Gastroesophageal sphincter (tissue), 4 donors: ENCODE measurements around the gene DNAH9. TPM values are rescaled to one million over a fixed set of nuclear protein-coding genes. Genes with fewer than 3 reads are reported as not detected.

ENCODE experiments used
- ATAC-seq: fragments of 150-250 bp; one replicate; pipeline ENCODE4 v1.9.1; 2016; ENCODE audit warnings: mild to moderate bottlenecking, moderate library complexity
- H3K27ac ChIP-seq, 4 donors: fragments of 200-600 bp; sonication (generic) in 3 of 4; 1 replicate in 3 of 4; 2 replicates in 1 of 4; pipeline ENCODE4 v1.5.1; 2016 to 2019
- H3K27me3 ChIP-seq: fragments of 200-600 bp; sonication (generic); one replicate; pipeline ENCODE4 v1.5.1; 2019
- H3K36me3 ChIP-seq, 2 donors: fragments of 200-600 bp; sonication (generic); one replicate each; pipeline ENCODE4 v1.5.1; 2019; ENCODE audit warnings: control low read depth in 1 of 2
- H3K4me1 ChIP-seq, 3 donors: fragments of 200-600 bp; sonication (generic); 1 replicate in 2 of 3; 2 replicates in 1 of 3; pipeline ENCODE4 v1.5.1; 2016 to 2019; ENCODE audit warnings: control low read depth in 2 of 3
- H3K4me3 ChIP-seq, 2 donors: fragments of 200-600 bp; sonication (generic); one replicate each; pipeline ENCODE4 v1.5.1; 2019; ENCODE audit warnings: mild to moderate bottlenecking in 1 of 2, moderate library complexity in 1 of 2
- H3K9me3 ChIP-seq, 3 donors: fragments of 200-600 bp; sonication (generic); one replicate each; pipeline ENCODE4 v1.5.1; 2017 to 2019; ENCODE audit warnings: control low read depth in 2 of 3
- EP300 ChIP-seq: sonication (generic); formaldehyde crosslinking; IDR thresholded peaks from one replicate; pipeline ENCODE4 v1.6.1; 2017; ENCODE audit warnings: antibody characterized with exemption, mild to moderate bottlenecking
- POLR2A ChIP-seq, 2 donors: fragments of 450-650 bp; IDR thresholded peaks; one replicate each; pipeline ENCODE4 v1.6.1; 2017; ENCODE audit warnings: antibody characterized with exemption in 2 of 2, mild to moderate bottlenecking in 2 of 2, moderate library complexity in 1 of 2
- POLR2AphosphoS5 ChIP-seq: sonication (generic); formaldehyde crosslinking; IDR thresholded peaks from one replicate; pipeline ENCODE4 v1.6.1; 2017; ENCODE audit warnings: antibody characterized with exemption
- whole genome bisulfite sequencing, 2 donors: methylation state at CpG; one replicate each; pipeline ENCODE4 v1.1.5; 2018; ENCODE audit warnings: low coverage in 1 of 2; 5-methylcytosine and 5-hydroxymethylcytosine counted together
- total RNA-seq, 4 donors: library from RNA; depleted of rRNA; stranded (reverse); fragments of >200 nt; gene quantifications; one replicate each; pipeline ENCODE4 v1.1.0, GENCODE V29; 2016
- TF ChIP-seq, protein P1 (sequence below), 4 experiments: fragments of 200-600 bp in 2 of 4; fragments of 450-650 bp in 2 of 4; sonication (generic) in 1 of 4; IDR thresholded peaks; one replicate each; pipeline ENCODE4 v1.5.1; 2017 to 2019; ENCODE audit warnings: antibody characterized with exemption in 4 of 4, mild to moderate bottlenecking in 2 of 4, moderate library complexity in 2 of 4

The DNAH9 gene
- total RNA-seq, 4 donors from 2014 or later = 0.12 to 0.15 (median 0.13) TPM; not detected in 1

- TF ChIP-seq POLR2A (IDR thresholded peaks at IDR 0.05) = no peak
- no peak for TF ChIP-seq POLR2AphosphoS5
- TF ChIP-seq, protein P1, sequence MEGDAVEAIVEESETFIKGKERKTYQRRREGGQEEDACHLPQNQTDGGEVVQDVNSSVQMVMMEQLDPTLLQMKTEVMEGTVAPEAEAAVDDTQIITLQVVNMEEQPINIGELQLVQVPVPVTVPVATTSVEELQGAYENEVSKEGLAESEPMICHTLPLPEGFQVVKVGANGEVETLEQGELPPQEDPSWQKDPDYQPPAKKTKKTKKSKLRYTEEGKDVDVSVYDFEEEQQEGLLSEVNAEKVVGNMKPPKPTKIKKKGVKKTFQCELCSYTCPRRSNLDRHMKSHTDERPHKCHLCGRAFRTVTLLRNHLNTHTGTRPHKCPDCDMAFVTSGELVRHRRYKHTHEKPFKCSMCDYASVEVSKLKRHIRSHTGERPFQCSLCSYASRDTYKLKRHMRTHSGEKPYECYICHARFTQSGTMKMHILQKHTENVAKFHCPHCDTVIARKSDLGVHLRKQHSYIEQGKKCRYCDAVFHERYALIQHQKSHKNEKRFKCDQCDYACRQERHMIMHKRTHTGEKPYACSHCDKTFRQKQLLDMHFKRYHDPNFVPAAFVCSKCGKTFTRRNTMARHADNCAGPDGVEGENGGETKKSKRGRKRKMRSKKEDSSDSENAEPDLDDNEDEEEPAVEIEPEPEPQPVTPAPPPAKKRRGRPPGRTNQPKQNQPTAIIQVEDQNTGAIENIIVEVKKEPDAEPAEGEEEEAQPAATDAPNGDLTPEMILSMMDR (IDR thresholded peaks at IDR 0.05) = no peak
- TF ChIP-seq EP300 = no peak
- WGBS, 2 donors = 63 to 81% methylated on average over 2 to 4 of the region's 4 CpGs
- H3K36me3 ChIP-seq = peaks cover 0 to 82% of the 10 kb centered on the region in 2 donors
- H3K9me3 ChIP-seq = no peaks in the 10 kb centered on the region
- no peak overlapping the region for H3K4me3 ChIP-seq
- H3K27ac ChIP-seq = peak overlapping the region in 2 of 4 donors; percentile 13 to 37
- no peaks in the 10 kb centered on the region for H3K27me3 ChIP-seq
- H3K4me1 ChIP-seq = peaks cover 0 to 13% (median 2%) of the 10 kb centered on the region in 3 donors
- no peak for ATAC-seq
These were observed 388.1 kb downstream of the DNAH9 start for GRCh38 chr17:11986179-11986941.

DNA sequence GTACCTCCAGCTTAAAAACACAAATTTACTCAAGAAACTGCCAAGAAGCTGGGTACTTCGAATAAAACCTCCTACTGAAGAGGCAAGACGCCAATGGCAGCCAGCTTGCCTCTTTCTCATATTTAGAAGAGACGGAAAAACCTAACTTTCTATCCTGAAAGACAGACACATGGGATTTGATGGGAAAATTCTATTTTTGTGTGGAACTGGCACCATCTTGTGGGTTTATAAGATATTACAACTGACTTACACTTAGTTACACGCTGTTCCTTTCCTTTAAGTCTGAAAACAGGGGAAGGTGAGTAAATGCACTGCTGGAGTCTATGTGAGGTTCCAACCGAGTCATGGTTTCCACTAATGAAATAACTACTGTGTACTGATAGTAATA, 388.7 kb downstream of the DNAH9 start:
- H3K9me3 ChIP-seq = no peaks in the 10 kb centered on the region
- no peak overlapping the region for H3K4me3 ChIP-seq
- peaks cover 0 to 13% (median 2%) of the 10 kb centered on the region in 3 donors for H3K4me1 ChIP-seq
- peaks cover 0 to 83% of the 10 kb centered on the region in 2 donors for H3K36me3 ChIP-seq
- WGBS, 2 donors = 20 to 27% methylated on average over 5 of the region's 5 CpGs
- H3K27me3 ChIP-seq = no peaks in the 10 kb centered on the region
- TF ChIP-seq, protein P1 (IDR thresholded peaks at IDR 0.05) = peak; percentile 15 to 64 (median 58)
- TF ChIP-seq POLR2A (IDR thresholded peaks at IDR 0.05) = no peak
- no peak for TF ChIP-seq POLR2AphosphoS5
- ATAC-seq = no peak
- peak overlapping the region in 2 of 4 donors; percentile 13 to 37 for H3K27ac ChIP-seq

- Histone ChIP-seq H3K27ac (no peak overlapping the region), H3K4me3 (no peak overlapping the region), H3K27me3 (no peaks in the 10 kb centered on the region), H3K36me3 (peaks cover 0 to 56% of the 10 kb centered on the region in 2 donors), H3K4me1 (peaks cover 0 to 13% (median 2%) of the 10 kb centered on the region in 3 donors), H3K9me3 (no peaks in the 10 kb centered on the region)
- TF ChIP-seq, protein P1 (IDR thresholded peaks at IDR 0.05) = no peak
- TF ChIP-seq POLR2AphosphoS5 (no peak), EP300 (no peak), POLR2A (IDR thresholded peaks at IDR 0.05) (no peak)
- ATAC-seq = no peak
- WGBS, 2 donors = 74 to 83% methylated on average over 4 to 6 of the region's 7 CpGs
These were observed 392.2 kb downstream of the DNAH9 start for GRCh38 chr17:11990363-11990983.

- Histone ChIP-seq H3K36me3 (peaks cover 0 to 49% of the 10 kb centered on the region in 2 donors), H3K4me1 (peaks cover 0 to 17% (median 2%) of the 10 kb centered on the region in 3 donors), H3K27me3 (no peaks in the 10 kb centered on the region), H3K4me3 (no peak overlapping the region), H3K27ac (no peak overlapping the region), H3K9me3 (no peaks in the 10 kb centered on the region)
- TF ChIP-seq, protein P1 (IDR thresholded peaks at IDR 0.05) = no peak
- TF ChIP-seq EP300 (no peak), POLR2AphosphoS5 (no peak), POLR2A (IDR thresholded peaks at IDR 0.05) (no peak)
- no peak for ATAC-seq
- WGBS, 2 donors = 30 to 60% methylated on average over 2 to 4 of the region's 4 CpGs
These were observed 393.2 kb downstream of the DNAH9 start for GRCh38 chr17:11991461-11991860.
